K562 (cell line): ENCODE data around the gene TMPRSS11D. TPM values are rescaled to one million over a fixed set of nuclear protein-coding genes. Genes with fewer than 3 reads are reported as not detected.

Source experiments
- ATAC-seq: fragments of 200-7000 bp; cut with Tn5 transposase; 3 replicates; pipeline ENCODE4 v1.9.1; 2020; ENCODE audit warnings: moderate library complexity
- BruUV-seq: library from RNA; stranded (reverse); fragments of 400-500 nt; replicated peaks from 2 replicates; lab custom pipeline; 2021; lab: Mats Ljungman, UMichigan
- CTCF ChIA-PET: fragments of 300-600 bp; formaldehyde crosslinking; extraction: SDS; loops from one replicate; lab custom pipeline; 2021; ENCODE audit warnings: low intra/inter-chr PET ratio; lab: Yijun Ruan, JAX
- POLR2A ChIA-PET: fragments of 300-600, 350-650 bp; sonication (Branson Sonifier 250); formaldehyde crosslinking; extraction: SDS; loops from one replicate; lab custom pipeline; 2021; ENCODE audit warnings: antibody characterized with exemption, inconsistent platforms; lab: Yijun Ruan, JAX
- DNase-seq, 4 experiments: peaks; one replicate each; pipeline versions ENCODE4 v3.0.0 to v3.0.0-alpha.2; 2011 to 2018; ENCODE audit warnings: low spot score in 3 of 4, mixed read lengths in 3 of 4; ENCODE audit errors: extremely low read depth in 1 of 4
- FAIRE-seq: peaks from 2 replicates; lab custom pipeline; 2011; peaks lifted over from hg19 to GRCh38; lab: Jason Lieb, UNC
- H2AFZ ChIP-seq: 2 replicates; pipeline ENCODE4 v1.6.0; 2011; ENCODE audit warnings: low read depth, low read length, control low read depth, inconsistent platforms
- H3K27ac ChIP-seq: fragments of 200-600 bp; 3 replicates; pipeline ENCODE4 v1.8.0; 2011; ENCODE audit warnings: low read depth, mild to moderate bottlenecking, control low read depth, inconsistent platforms, low read length, moderate library complexity, mixed read lengths; ENCODE audit errors: extremely low read depth
- H3K27me3 ChIP-seq, 2 experiments: fragments of 300-600 bp in 1 of 2; 2 replicates in 1 of 2; 3 replicates in 1 of 2; pipeline versions ENCODE4 v1.6.0 to v1.8.0; 2011; ENCODE audit warnings: inconsistent platforms in 2 of 2, low read length in 2 of 2, mild to moderate bottlenecking in 1 of 2, mixed read lengths in 1 of 2, moderate library complexity in 1 of 2; ENCODE audit not compliant: control insufficient read depth in 2 of 2, insufficient read depth in 2 of 2
- H3K36me3 ChIP-seq: fragments of 300-600 bp; 3 replicates; pipeline ENCODE4 v1.8.0; 2011; ENCODE audit warnings: mild to moderate bottlenecking, low read length, inconsistent platforms; ENCODE audit not compliant: control insufficient read depth, insufficient read depth
- H3K4me1 ChIP-seq, 2 experiments: fragments of 200-600 bp in 1 of 2; replicated peaks in 1 of 2; 2 replicates in 1 of 2; 3 replicates in 1 of 2; pipeline versions ENCODE4 v1.5.1 to v1.8.0; 2011; ENCODE audit warnings: inconsistent platforms in 2 of 2, low read length in 2 of 2, mild to moderate bottlenecking in 1 of 2, mixed read lengths in 1 of 2, moderate library complexity in 1 of 2; ENCODE audit not compliant: control insufficient read depth in 2 of 2, insufficient read depth in 2 of 2
- H3K4me2 ChIP-seq: 2 replicates; pipeline ENCODE4 v1.6.1; 2011; ENCODE audit warnings: low read length, control low read depth, inconsistent platforms, mixed read lengths; ENCODE audit not compliant: insufficient read depth
- H3K4me3 ChIP-seq: fragments of 200-600 bp; sonication (generic), shearing (Covaris generic); 2 replicates; pipeline ENCODE4 v1.5.1; 2016; ENCODE audit warnings: control low read depth, inconsistent platforms
- H3K79me2 ChIP-seq: fragments of 200-600 bp; 3 replicates; pipeline ENCODE4 v1.8.0; 2011; ENCODE audit warnings: low read length, inconsistent platforms; ENCODE audit not compliant: control insufficient read depth, insufficient read depth
- H3K9ac ChIP-seq, 2 experiments: 2 replicates each; pipeline versions ENCODE4 v1.6.0 to v1.6.1; 2011; ENCODE audit warnings: low read depth in 2 of 2, low read length in 2 of 2, control low read depth in 1 of 2, inconsistent platforms in 1 of 2, mild to moderate bottlenecking in 1 of 2, mixed read lengths in 1 of 2; ENCODE audit not compliant: insufficient read depth in 1 of 2
- H3K9me1 ChIP-seq: one replicate; pipeline ENCODE4 v1.6.0; 2011; ENCODE audit warnings: inconsistent platforms, mild to moderate bottlenecking, low read length, moderate library complexity; ENCODE audit not compliant: control insufficient read depth, insufficient read depth
- H3K9me3 ChIP-seq: replicated peaks from 2 replicates; pipeline ENCODE4 v1.5.1; 2011; ENCODE audit warnings: low read depth, low read length, inconsistent platforms; ENCODE audit not compliant: control insufficient read depth, insufficient read depth
- H4K20me1 ChIP-seq: replicated peaks from 2 replicates; pipeline ENCODE4 v1.6.1; 2011; ENCODE audit warnings: low read length, inconsistent platforms, mixed read lengths; ENCODE audit not compliant: control insufficient read depth, insufficient read depth
- BHLHE40 ChIP-seq: IDR thresholded peaks from 2 replicates; pipeline ENCODE4 v1.6.1; 2011; ENCODE audit warnings: low read length, improper control_type of control experiment
- CREBBP ChIP-seq: IDR thresholded peaks from one replicate; pipeline ENCODE4 v1.6.1; 2012; ENCODE audit warnings: low read depth, mild to moderate bottlenecking, control low read depth, inconsistent platforms, low read length
- GATA2 ChIP-seq: sonication (generic); formaldehyde crosslinking; IDR thresholded peaks from 2 replicates; pipeline ENCODE4 v1.4.0; 2020; ENCODE audit warnings: mild to moderate bottlenecking, missing genetic modification reagents
- KDM4B ChIP-seq, 2 experiments: fragments of 450-650 bp in 1 of 2; sonication (generic) in 1 of 2; IDR thresholded peaks; 2 replicates each; pipeline ENCODE4 v1.6.1; 2016 to 2017; ENCODE audit warnings: borderline replicate concordance in 2 of 2, antibody characterized with exemption in 1 of 2, low read depth in 1 of 2, mild to moderate bottlenecking in 1 of 2
- MYNN ChIP-seq, 2 experiments: sonication (generic); formaldehyde crosslinking in 1 of 2; IDR thresholded peaks; 2 replicates each; pipeline versions ENCODE4 v1.5.0 to v1.6.1; 2016 to 2020; ENCODE audit warnings: antibody characterized with exemption in 1 of 2, missing genetic modification reagents in 1 of 2
- NFIC ChIP-seq: fragments of 450-650 bp; IDR thresholded peaks from 2 replicates; pipeline ENCODE4 v1.6.1; 2017; ENCODE audit warnings: mild to moderate bottlenecking, inconsistent platforms
- RB1 ChIP-seq: fragments of 450-650 bp; IDR thresholded peaks from 2 replicates; pipeline ENCODE4 v1.6.1; 2017; ENCODE audit warnings: low read depth, mild to moderate bottlenecking
- TAF1 ChIP-seq: IDR thresholded peaks from 2 replicates; pipeline ENCODE4 v1.6.1; 2011; ENCODE audit warnings: mild to moderate bottlenecking, low read length, moderate library complexity; ENCODE audit not compliant: insufficient read depth, control insufficient read depth, severe bottlenecking; ENCODE audit errors: extremely low read depth
- TCF3 ChIP-seq: sonication (generic); formaldehyde crosslinking; IDR thresholded peaks from 2 replicates; pipeline ENCODE4 v1.4.0; 2020; ENCODE audit warnings: mild to moderate bottlenecking, missing genetic modification reagents
- ZFP36 ChIP-seq: fragments of 150-350 bp; IDR thresholded peaks from 2 replicates; pipeline ENCODE4 v1.6.1; 2018; ENCODE audit warnings: low read length, low read depth; ENCODE audit not compliant: partially characterized antibody
- ZNF134 ChIP-seq: fragments of 250-450 bp; sonication (Bioruptor Pico); conservative IDR thresholded peaks from 2 replicates; pipeline ENCODE4 v1.4.0; 2020
- ZNF23 ChIP-seq: fragments of 250-450 bp; sonication (Bioruptor Pico); IDR thresholded peaks from 2 replicates; pipeline ENCODE4 v1.4.0; 2020; ENCODE audit warnings: mild to moderate bottlenecking
- ZNF695 ChIP-seq: fragments of 450-650 bp; formaldehyde crosslinking; IDR thresholded peaks from 2 replicates; pipeline ENCODE4 v1.4.0; 2020; ENCODE audit warnings: mild to moderate bottlenecking, moderate library complexity
- WGBS: fragments of 100-300 bp; shearing (Covaris generic); methylation state at CpG from one replicate; pipeline ENCODE4 v1.1.6; 2016; ENCODE audit warnings: low coverage, mixed read lengths; ENCODE audit not compliant: insufficient coverage; ENCODE audit errors: missing lambda C conversion rate; 5-methylcytosine and 5-hydroxymethylcytosine counted together
- in situ Hi-C: fragments of 300-500 bp; cut with MboI; formaldehyde crosslinking; loops from 4 replicates; pipeline ENCODE4 v1.15.0; 2018; ENCODE audit warnings: inconsistent platforms, mixed read lengths
- intact Hi-C: fragments of 100-400 bp; cut with micrococcal nuclease; formaldehyde crosslinking; loops from 2 replicates; pipeline ENCODE4 v1.14.2; 2022
- polyA plus RNA-seq, 8 experiments: library from polyadenylated mRNA; depleted of rRNA in 4 of 8; stranded (reverse) in 5 of 8; unstranded in 3 of 8; fragments of >200 nt; fragmentation: Nextera tagmentation in 2 of 8; fragmentation: Illumina TruSeq in 1 of 8; extraction: Ambion mirVana in 2 of 8; extraction: Trizol in 1 of 8; gene quantifications; 2 replicates each; pipeline versions ENCODE4 v1.2.1 to v1.2.3, GENCODE V29; 2011 to 2014; ENCODE audit warnings: inconsistent platforms in 1 of 8, missing spikeins in 1 of 8
- total RNA-seq, 7 experiments: library from RNA; depleted of rRNA in 6 of 7; stranded (reverse); fragments of >200 nt in 6 of 7; fragmentation: Illumina TruSeq in 2 of 7; extraction: Trizol in 2 of 7; gene quantifications; 2 replicates each; pipeline versions ENCODE4 v1.2.1 to v1.2.3, GENCODE V29; 2011 to 2021; ENCODE audit warnings: low replicate concordance in 1 of 7
- TF ChIP-seq, protein P1 (sequence below): fragments of 450-650 bp; IDR thresholded peaks from 2 replicates; pipeline ENCODE4 v1.6.1; 2014; ENCODE audit warnings: low read depth, mild to moderate bottlenecking, moderate library complexity, borderline replicate concordance

TMPRSS11D gene
- total and polyA plus RNA-seq, 9 of the 15 experiments (the other 6 are each of a cell fraction or from before 2014, with no cell fraction given), result not detected

- no peaks in the 10 kb centered on the region for H3K4me1 ChIP-seq
- no peak overlapping the region for H3K4me3 ChIP-seq
- H4K20me1 ChIP-seq, result no peaks in the 10 kb centered on the region
- no peaks in the 10 kb centered on the region for H3K9me3 ChIP-seq
- no peak for DNase-seq
- 6% methylated on average over 5 of the region's 5 CpGs for WGBS
- intact Hi-C loops, result loop anchor here (10.0 kb wide), 1 partner anchor 191 kb away; no protein-coding TSS in a partner anchor
- no peak overlapping the region for H3K27ac ChIP-seq
- ATAC-seq, result no peak
- TF ChIP-seq RB1 (no peak), ZNF134 (CRISPR knock-in tag) (peak; percentile 85), ZNF23 (CRISPR knock-in tag) (no peak)
- in situ Hi-C loops, result no loop called here
- H3K9me1 ChIP-seq, result no peaks in the 10 kb centered on the region
- no peaks in the 10 kb centered on the region for H3K36me3 ChIP-seq
- no TSS peak for BruUV-seq
- H3K9ac ChIP-seq, result no peak overlapping the region
- no peak for FAIRE-seq
- ChIA-PET POLR2A (no interaction called here), CTCF (no interaction called here)
- no peaks in the 10 kb centered on the region for H3K27me3 ChIP-seq
- H3K4me2 ChIP-seq, result no peak overlapping the region
- H3K79me2 ChIP-seq, result no peaks in the 10 kb centered on the region
- H2AFZ ChIP-seq, result no peak overlapping the region
Observed at GRCh38 chr4:67915400-67915966, 31.7 kb upstream of the TMPRSS11D start.

DNA sequence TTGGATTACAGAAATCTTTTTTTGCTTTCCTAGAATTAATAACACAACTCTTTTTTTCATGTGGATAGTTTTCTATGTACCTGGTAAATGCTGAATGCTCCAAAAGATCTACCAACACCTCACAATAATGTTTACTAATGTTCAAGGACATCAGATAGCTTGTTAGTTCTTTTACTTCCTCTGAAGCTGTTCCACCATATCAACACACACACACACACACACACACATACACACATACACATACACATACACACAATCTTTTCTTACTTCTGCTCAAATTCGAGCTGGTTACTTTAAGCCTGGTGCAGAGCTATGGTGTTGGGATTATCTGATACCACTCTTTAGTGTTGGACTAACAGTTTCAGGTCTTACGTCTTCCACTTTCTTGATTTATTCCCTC lies 28.3 kb upstream of the TMPRSS11D start:
- H3K4me1 ChIP-seq, result no peaks in the 10 kb centered on the region
- FAIRE-seq (no peak), ATAC-seq (no peak), DNase-seq (no peak)
- H3K9me3 ChIP-seq, result no peaks in the 10 kb centered on the region
- H3K9ac ChIP-seq, result no peak overlapping the region
- BruUV-seq, result no TSS peak
- ChIA-PET CTCF (no interaction called here), POLR2A (no interaction called here)
- H3K36me3 ChIP-seq, result no peaks in the 10 kb centered on the region
- H3K27ac ChIP-seq, result no peak overlapping the region
- TF ChIP-seq, protein P1, sequence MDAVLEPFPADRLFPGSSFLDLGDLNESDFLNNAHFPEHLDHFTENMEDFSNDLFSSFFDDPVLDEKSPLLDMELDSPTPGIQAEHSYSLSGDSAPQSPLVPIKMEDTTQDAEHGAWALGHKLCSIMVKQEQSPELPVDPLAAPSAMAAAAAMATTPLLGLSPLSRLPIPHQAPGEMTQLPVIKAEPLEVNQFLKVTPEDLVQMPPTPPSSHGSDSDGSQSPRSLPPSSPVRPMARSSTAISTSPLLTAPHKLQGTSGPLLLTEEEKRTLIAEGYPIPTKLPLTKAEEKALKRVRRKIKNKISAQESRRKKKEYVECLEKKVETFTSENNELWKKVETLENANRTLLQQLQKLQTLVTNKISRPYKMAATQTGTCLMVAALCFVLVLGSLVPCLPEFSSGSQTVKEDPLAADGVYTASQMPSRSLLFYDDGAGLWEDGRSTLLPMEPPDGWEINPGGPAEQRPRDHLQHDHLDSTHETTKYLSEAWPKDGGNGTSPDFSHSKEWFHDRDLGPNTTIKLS, result no peak
- TF ChIP-seq ZFP36, result no peak
- no peak for TF ChIP-seq ZNF695
- TF ChIP-seq MYNN (IDR thresholded peaks at IDR 0.05), result no peak
- no peak for TF ChIP-seq MYNN (CRISPR knock-in tag; IDR thresholded peaks at IDR 0.05)
- TF ChIP-seq CREBBP, result no peak
- no peak for TF ChIP-seq TCF3 (CRISPR knock-in tag)
- TF ChIP-seq GATA2 (CRISPR knock-in tag), result no peak
- TF ChIP-seq TAF1, result no peak
- no peak for TF ChIP-seq KDM4B (IDR thresholded peaks at IDR 0.05; ENCODE audit: borderline replicate concordance in 2 of 2, low read depth in 1 of 2)
- TF ChIP-seq BHLHE40, result no peak
- no peak for TF ChIP-seq NFIC
- H3K4me3 ChIP-seq, result no peak overlapping the region
- H3K4me2 ChIP-seq, result no peak overlapping the region
- H4K20me1 ChIP-seq, result no peaks in the 10 kb centered on the region
- 11% methylated on average over 2 of the region's 2 CpGs for WGBS
- H2AFZ ChIP-seq, result no peak overlapping the region
- no peaks in the 10 kb centered on the region for H3K9me1 ChIP-seq
- in situ Hi-C loops (no loop called here), intact Hi-C loops (loop anchor here (10.0 kb wide), 1 partner anchor 187 kb away; no protein-coding TSS in a partner anchor)
- H3K79me2 ChIP-seq, result no peaks in the 10 kb centered on the region
- no peaks in the 10 kb centered on the region for H3K27me3 ChIP-seq
